ENCODE results near the gene RAD51B. TPM values are rescaled to one million over a fixed set of nuclear protein-coding genes. Genes with fewer than 3 reads are reported as not detected.
"Not testable (repeated sequence)": the region's sequence is repeated elsewhere in the genome, so short reads cannot be mapped to it uniquely, and the experiment has no call there.

Gene RAD51B
- polyA plus RNA-seq, 3 donors, result 2.4 to 4.9 (median 3.3) TPM

- no peak overlapping the region for H3K27ac ChIP-seq (ENCODE audit: low read depth, low read length)
- whole genome bisulfite sequencing, 3 donors, result 90 to 96% (median 94%) methylated on average over 11 of the region's 11 CpGs
These were observed 868.2 kb downstream of the RAD51B start for GRCh38 chr14:68687746-68688145.

- no peak overlapping the region for H3K27ac ChIP-seq (ENCODE audit: low read depth, low read length)
These were observed 869.3 kb downstream of the RAD51B start for GRCh38 chr14:68688872-68689371.

GRCh38 chr14:68689511-68689910 is 869.9 kb downstream of the RAD51B start:
- 66 to 73% (median 69%) methylated on average over 5 of the region's 5 CpGs for WGBS, 3 donors
- H3K27ac ChIP-seq (ENCODE audit: low read depth, low read length), result no peak overlapping the region

More at GRCh38 chr14:68688872-68689371, 869.3 kb downstream of the RAD51B start:
- 54 to 64% (median 58%) methylated on average over 9 of the region's 9 CpGs for WGBS, 3 donors

GRCh38 chr14:68690089-68690958 is 870.7 kb downstream of the RAD51B start:
- H3K27ac ChIP-seq (ENCODE audit: low read depth, low read length), result no peak overlapping the region
- 95 to 96% (median 96%) methylated on average over 13 of the region's 13 CpGs for WGBS, 3 donors

- no peak overlapping the region for H3K27ac ChIP-seq (ENCODE audit: low read depth, low read length)
- 86 to 90% (median 87%) methylated on average over 24 of the region's 24 CpGs for whole genome bisulfite sequencing, 3 donors
These were observed 871.6 kb downstream of the RAD51B start for GRCh38 chr14:68691031-68691791.

GRCh38 chr14:68691792-68692118 is 872.2 kb downstream of the RAD51B start:
- WGBS, 3 donors, result 82 to 95% (median 82%) methylated on average over 3 of the region's 3 CpGs
- no peak overlapping the region for H3K27ac ChIP-seq (ENCODE audit: low read depth, low read length)

GRCh38 chr14:68692216-68692615 is 872.6 kb downstream of the RAD51B start:
- H3K27ac ChIP-seq (ENCODE audit: low read depth, low read length), result no peak overlapping the region
- 64 to 91% (median 77%) methylated on average over 8 of the region's 8 CpGs for WGBS, 3 donors

- no peak overlapping the region for H3K27ac ChIP-seq (ENCODE audit: low read depth, low read length)
- 80 to 88% (median 84%) methylated on average over 14 of the region's 14 CpGs for WGBS, 3 donors
These were observed 873.6 kb downstream of the RAD51B start for GRCh38 chr14:68692916-68693771.

GRCh38 chr14:68693926-68694325 is 874.3 kb downstream of the RAD51B start:
- H3K27ac ChIP-seq (ENCODE audit: low read depth, low read length), result no peak overlapping the region
- WGBS, 3 donors, result 77 to 90% (median 83%) methylated on average over 2 of the region's 2 CpGs

GRCh38 chr14:68694516-68695235 is 875.1 kb downstream of the RAD51B start:
- H3K27ac ChIP-seq (ENCODE audit: low read depth, low read length), result no peak overlapping the region
- WGBS, 3 donors, result 76 to 86% (median 85%) methylated on average over 7 of the region's 7 CpGs

- 63 to 97% (median 64%) methylated on average over 7 of the region's 7 CpGs for WGBS, 3 donors
- no peak overlapping the region for H3K27ac ChIP-seq (ENCODE audit: low read depth, low read length)
These were observed 875.8 kb downstream of the RAD51B start for GRCh38 chr14:68695326-68695768.

GRCh38 chr14:68695856-68696255 is 876.3 kb downstream of the RAD51B start:
- 77 to 98% (median 83%) methylated on average over 2 of the region's 2 CpGs for WGBS, 3 donors
- H3K27ac ChIP-seq (ENCODE audit: low read depth, low read length), result no peak overlapping the region

- H3K27ac ChIP-seq (ENCODE audit: low read depth, low read length), result no peak overlapping the region
- 95 to 99% (median 96%) methylated on average over 3 of the region's 3 CpGs for WGBS, 3 donors
These were observed 876.7 kb downstream of the RAD51B start for GRCh38 chr14:68696266-68696665.

- WGBS, 3 donors, result 96 to 99% (median 97%) methylated on average over 6 of the region's 6 CpGs
- no peak overlapping the region for H3K27ac ChIP-seq (ENCODE audit: low read depth, low read length)
These were observed 877.3 kb downstream of the RAD51B start for GRCh38 chr14:68696721-68697495.

- H3K27ac ChIP-seq (ENCODE audit: low read depth, low read length), result not testable (repeated sequence)
- WGBS, 3 donors, result 83 to 95% (median 90%) methylated on average over 14 of the region's 14 CpGs
These were observed 879.2 kb downstream of the RAD51B start for GRCh38 chr14:68698773-68699172.

GRCh38 chr14:68701001-68701741 is 881.6 kb downstream of the RAD51B start:
- WGBS, 3 donors, result 91 to 99% (median 97%) methylated on average over 6 of the region's 6 CpGs
- no peak overlapping the region for H3K27ac ChIP-seq (ENCODE audit: low read depth, low read length)

Measured in adipose tissue (tissue), 3 donors.